IMR-90 (cell line): ENCODE results near the gene ALPK3. TPM values are rescaled to one million over a fixed set of nuclear protein-coding genes. Genes with fewer than 3 reads are reported as not detected.

Experiments used
- ATAC-seq: fragments of 200-7000 bp; cut with Tn5 transposase; 2 replicates; pipeline ENCODE4 v1.9.1; 2020; ENCODE audit warnings: low read depth, mild to moderate bottlenecking, moderate library complexity
- BruUV-seq: library from RNA; stranded (reverse); fragments of 400-500 nt; replicated peaks from 2 replicates; lab custom pipeline; 2021; lab: Mats Ljungman, UMichigan
- CTCF ChIA-PET: fragments of 300-600 bp; formaldehyde crosslinking; extraction: SDS; loops from one replicate; lab custom pipeline; 2021; ENCODE audit warnings: antibody characterized with exemption; lab: Yijun Ruan, JAX
- POLR2A ChIA-PET: fragments of 300-600 bp; sonication (Branson Sonifier 250); formaldehyde crosslinking; loops from one replicate; lab custom pipeline; 2022; ENCODE audit warnings: antibody characterized with exemption; ENCODE audit not compliant: unreplicated experiment; lab: Charles Lee
- DNase-seq: peaks from one replicate; pipeline ENCODE4 v3.0.0; 2013
- H2AFZ ChIP-seq: replicated peaks from 2 replicates; pipeline ENCODE3; 2013; ENCODE audit warnings: low read length, mild to moderate bottlenecking; ENCODE audit not compliant: poor library complexity
- H2AK5ac ChIP-seq: 2 replicates; pipeline ENCODE4 v1.6.1; 2013; ENCODE audit warnings: low read depth, low read length, inconsistent platforms
- H2AK9ac ChIP-seq: replicated peaks from 2 replicates; pipeline ENCODE3; 2013; ENCODE audit warnings: mild to moderate bottlenecking, low read depth, low read length, moderate library complexity; ENCODE audit not compliant: poor library complexity
- H2BK120ac ChIP-seq: 2 replicates; pipeline ENCODE4 v1.6.1; 2013; ENCODE audit warnings: low read depth, low read length, inconsistent platforms
- H2BK15ac ChIP-seq: 3 replicates; pipeline ENCODE4 v1.6.1; 2013; ENCODE audit warnings: low read depth, low read length, inconsistent platforms
- H2BK20ac ChIP-seq: 2 replicates; pipeline ENCODE4 v1.6.1; 2013; ENCODE audit warnings: low read depth, mild to moderate bottlenecking, inconsistent platforms, low read length, moderate library complexity
- H2BK5ac ChIP-seq: 2 replicates; pipeline ENCODE4 v1.6.1; 2013; ENCODE audit warnings: mild to moderate bottlenecking, low read depth, low read length, inconsistent platforms; ENCODE audit not compliant: poor library complexity, severe bottlenecking
- H3K14ac ChIP-seq: replicated peaks from 2 replicates; pipeline ENCODE4 v1.6.1; 2013; ENCODE audit warnings: low read depth, low read length, inconsistent platforms
- H3K18ac ChIP-seq: 2 replicates; pipeline ENCODE4 v1.6.1; 2013; ENCODE audit warnings: low read depth, low read length, control low read depth
- H3K23ac ChIP-seq: 2 replicates; pipeline ENCODE4 v1.6.1; 2013; ENCODE audit warnings: low read depth, low read length, inconsistent platforms
- H3K27ac ChIP-seq: 2 replicates; pipeline ENCODE4 v1.5.1; 2013; ENCODE audit warnings: mild to moderate bottlenecking, control low read depth, low read length; ENCODE audit not compliant: insufficient read depth
- H3K27me3 ChIP-seq: 2 replicates; pipeline ENCODE4 v1.6.1; 2013; ENCODE audit warnings: low read length; ENCODE audit not compliant: control insufficient read depth, insufficient read depth
- H3K36me3 ChIP-seq: 2 replicates; pipeline ENCODE4 v1.6.1; 2013; ENCODE audit warnings: low read length, mixed read lengths; ENCODE audit not compliant: control insufficient read depth, insufficient read depth
- H3K4ac ChIP-seq: 2 replicates; pipeline ENCODE4 v1.6.1; 2013; ENCODE audit warnings: low read depth, low read length, inconsistent platforms
- H3K4me1 ChIP-seq: 2 replicates; pipeline ENCODE4 v1.6.1; 2013; ENCODE audit warnings: low read length, mixed read lengths; ENCODE audit not compliant: control insufficient read depth, insufficient read depth
- H3K4me2 ChIP-seq: 2 replicates; pipeline ENCODE4 v1.6.1; 2013; ENCODE audit warnings: low read depth, mild to moderate bottlenecking, control low read depth, low read length, moderate library complexity
- H3K4me3 ChIP-seq: 2 replicates; pipeline ENCODE4 v1.5.1; 2013; ENCODE audit warnings: low read depth, mild to moderate bottlenecking, control low read depth, low read length, moderate library complexity; ENCODE audit not compliant: insufficient read depth
- H3K56ac ChIP-seq: 2 replicates; pipeline ENCODE4 v1.6.1; 2013; ENCODE audit warnings: low read length, inconsistent platforms; ENCODE audit not compliant: insufficient read depth; ENCODE audit errors: extremely low read depth
- H3K79me1 ChIP-seq, 2 experiments: 2 replicates each; pipeline ENCODE4 v1.6.1; 2013; ENCODE audit warnings: low read length in 2 of 2, inconsistent platforms in 1 of 2, low read depth in 1 of 2
- H3K9ac ChIP-seq: 2 replicates; pipeline ENCODE4 v1.6.1; 2013; ENCODE audit warnings: low read depth, low read length, control low read depth
- H3K9me1 ChIP-seq: 2 replicates; pipeline ENCODE4 v1.6.1; 2013; ENCODE audit warnings: low read length, inconsistent platforms; ENCODE audit not compliant: insufficient read depth
- H3K9me3 ChIP-seq: 2 replicates; pipeline ENCODE4 v1.6.1; 2013; ENCODE audit warnings: low read length; ENCODE audit not compliant: control insufficient read depth, insufficient read depth
- H4K20me1 ChIP-seq: 2 replicates; pipeline ENCODE4 v1.6.1; 2013; ENCODE audit warnings: low read length, inconsistent platforms; ENCODE audit not compliant: insufficient read depth
- H4K5ac ChIP-seq: 2 replicates; pipeline ENCODE4 v1.6.1; 2013; ENCODE audit warnings: mild to moderate bottlenecking, low read depth, low read length, control low read depth
- H4K8ac ChIP-seq, 2 experiments: 2 replicates each; pipeline ENCODE4 v1.6.1; 2013; ENCODE audit warnings: low read depth in 2 of 2, low read length in 2 of 2, control low read depth in 1 of 2, inconsistent platforms in 1 of 2
- H4K91ac ChIP-seq: 2 replicates; pipeline ENCODE4 v1.6.1; 2013; ENCODE audit warnings: low read depth, low read length, inconsistent platforms; ENCODE audit not compliant: insufficient read depth
- BHLHE40 ChIP-seq: fragments of 150-350 bp; IDR thresholded peaks from 2 replicates; pipeline ENCODE4 v1.6.1; 2016; ENCODE audit warnings: mild to moderate bottlenecking, low read depth, low read length
- CHD1 ChIP-seq: IDR thresholded peaks from 2 replicates; pipeline ENCODE4 v1.6.1; 2012; ENCODE audit warnings: low read depth, low read length, improper control_type of control experiment
- CTCF ChIP-seq: conservative IDR thresholded peaks from 2 replicates; pipeline ENCODE4 v1.5.1; 2012; ENCODE audit warnings: mild to moderate bottlenecking, low read depth, low read length, improper control_type of control experiment
- ELK1 ChIP-seq: fragments of 150-350 bp; IDR thresholded peaks from 2 replicates; pipeline ENCODE4 v1.6.1; 2016; ENCODE audit warnings: low read depth, mild to moderate bottlenecking, low read length, moderate library complexity, borderline replicate concordance
- FOS ChIP-seq: fragments of 150-350 bp; IDR thresholded peaks from 2 replicates; pipeline ENCODE4 v1.6.1; 2016; ENCODE audit warnings: low read depth, low read length
- MAFK ChIP-seq: IDR thresholded peaks from 2 replicates; pipeline ENCODE4 v1.6.1; 2012; ENCODE audit warnings: low read depth, low read length, improper control_type of control experiment
- MAZ ChIP-seq: IDR thresholded peaks from 2 replicates; pipeline ENCODE4 v1.6.1; 2012; ENCODE audit warnings: low read depth, mild to moderate bottlenecking, low read length, improper control_type of control experiment, moderate library complexity, borderline replicate concordance
- MXI1 ChIP-seq: IDR thresholded peaks from 2 replicates; pipeline ENCODE4 v1.6.1; 2012; ENCODE audit warnings: low read depth, mild to moderate bottlenecking, low read length, moderate library complexity, borderline replicate concordance
- NFE2L2 ChIP-seq: fragments of 150-350 bp; IDR thresholded peaks from 2 replicates; pipeline ENCODE4 v1.6.1; 2016; ENCODE audit warnings: low read depth, mild to moderate bottlenecking, low read length
- POLR2A ChIP-seq: IDR thresholded peaks from 2 replicates; pipeline ENCODE4 v1.6.1; 2012; ENCODE audit warnings: mild to moderate bottlenecking, low read depth, low read length
- RAD21 ChIP-seq: IDR thresholded peaks from 2 replicates; pipeline ENCODE4 v1.6.1; 2012; ENCODE audit warnings: low read length, improper control_type of control experiment
- RCOR1 ChIP-seq: IDR thresholded peaks from 2 replicates; pipeline ENCODE4 v1.6.1; 2012; ENCODE audit warnings: mild to moderate bottlenecking, low read length, improper control_type of control experiment; ENCODE audit not compliant: insufficient replicate concordance
- RFX5 ChIP-seq: IDR thresholded peaks from 2 replicates; pipeline ENCODE4 v1.8.0; 2012; ENCODE audit warnings: low read depth, mild to moderate bottlenecking, low read length, moderate library complexity
- SMC3 ChIP-seq: fragments of 150-350 bp; IDR thresholded peaks from 2 replicates; pipeline ENCODE4 v1.6.1; 2016; ENCODE audit warnings: low read depth, mild to moderate bottlenecking, antibody characterized with exemption, low read length, moderate library complexity
- USF2 ChIP-seq: fragments of 150-350 bp; IDR thresholded peaks from 2 replicates; pipeline ENCODE4 v1.6.1; 2017; ENCODE audit warnings: mild to moderate bottlenecking, antibody characterized with exemption, low read length, low read depth
- WGBS, 2 experiments: methylation state at CpG; one replicate each; pipeline versions ENCODE4 v1.1.5 to v1.1.7; 2013; ENCODE audit warnings: missing lambda C conversion rate in 2 of 2; ENCODE audit not compliant: insufficient read length in 1 of 2; ENCODE audit errors: extremely low coverage in 2 of 2; 5-methylcytosine and 5-hydroxymethylcytosine counted together
- dilution Hi-C: fragments of 300-500 bp; cut with HindIII; formaldehyde crosslinking; loops from one replicate; pipeline ENCODE4 v1.14.3; 2018; ENCODE audit warnings: low sequenced_read_pairs; ENCODE audit not compliant: unreplicated experiment
- in situ Hi-C: fragments of 300-500 bp; cut with MboI; formaldehyde crosslinking; loops from 3 replicates; pipeline ENCODE4 v1.14.3; 2019; ENCODE audit warnings: low sequenced_read_pairs, inconsistent platforms, mixed read lengths
- intact Hi-C: fragments of 100-400 bp; cut with micrococcal nuclease; formaldehyde crosslinking; loops from 2 replicates; pipeline ENCODE4 v1.10.0; 2022
- polyA plus RNA-seq, 3 experiments: library from polyadenylated mRNA; depleted of rRNA; stranded (reverse); fragments of >200 nt; gene quantifications; 2 replicates each; pipeline ENCODE4 v1.2.3, GENCODE V29; 2012; ENCODE audit warnings: low replicate concordance in 1 of 3
- total RNA-seq: library from RNA; depleted of rRNA; stranded (reverse); fragments of >200 nt; gene quantifications from 2 replicates; pipeline ENCODE4 v1.2.3, GENCODE V29; 2012

ALPK3 gene
- total and polyA plus RNA-seq, 2 of the 4 experiments (the other 2 are of a cell fraction) = under 0.01 to 0.26 TPM

- in situ Hi-C loops (no loop called here), intact Hi-C loops (no loop called here), dilution Hi-C loops (no loop called here)
- Histone ChIP-seq H3K9me1 (no peaks in the 10 kb centered on the region), H3K27ac (no peak overlapping the region), H3K4ac (no peak overlapping the region), H4K8ac (no peak overlapping the region), H3K36me3 (no peaks in the 10 kb centered on the region), H2AK5ac (no peak overlapping the region), H3K56ac (no peak overlapping the region), H3K9me3 (no peaks in the 10 kb centered on the region), H3K18ac (no peak overlapping the region), H2AK9ac (peak overlapping the region; percentile 26), H3K4me1 (no peaks in the 10 kb centered on the region), H2BK5ac (no peak overlapping the region), H4K91ac (no peak overlapping the region), H3K23ac (no peak overlapping the region), H3K14ac (no peak overlapping the region; the same call in 1 of the 2 replicates), H3K27me3 (peaks cover 38% of the 10 kb centered on the region), H3K4me2 (no peak overlapping the region), H2BK20ac (no peak overlapping the region), H3K79me1 (no peaks in the 10 kb centered on the region), H3K4me3 (no peak overlapping the region), H2BK120ac (no peak overlapping the region), H4K5ac (no peak overlapping the region), H2BK15ac (no peak overlapping the region), H4K20me1 (no peaks in the 10 kb centered on the region), H2AFZ (no peak overlapping the region), H3K9ac (no peak overlapping the region)
- DNase-seq = no peak
- CTCF ChIA-PET = no interaction called here
- POLR2A ChIA-PET = no interaction called here
- WGBS, 2 experiments = 87% methylated on average over 5 of the region's 5 CpGs; no CpG with 5 or more reads in 1 of the 2 experiments
- ATAC-seq = no peak
- BruUV-seq = no TSS peak
- no peak for TF ChIP-seq CTCF
- TF ChIP-seq POLR2A = no peak
- no peak for TF ChIP-seq ELK1
- no peak for TF ChIP-seq USF2
- no peak for TF ChIP-seq RFX5
- TF ChIP-seq NFE2L2 = no peak
- TF ChIP-seq SMC3 = no peak
- no peak for TF ChIP-seq RCOR1
- no peak for TF ChIP-seq FOS
- no peak for TF ChIP-seq MXI1
- no peak for TF ChIP-seq RAD21
- no peak for TF ChIP-seq BHLHE40
- TF ChIP-seq CHD1 = no peak
- no peak for TF ChIP-seq MAFK
- TF ChIP-seq MAZ = no peak
Measured at GRCh38 chr15:84890670-84891162, 73.6 kb downstream of the ALPK3 start.
